HG02970 (cell line): ENCODE data around the gene RHO.

Experiments
- ATAC-seq: cut with Tn5 transposase; IDR thresholded peaks from one replicate; pipeline ENCODE4 v1.9.1; 2021; ENCODE audit warnings: mild to moderate bottlenecking, moderate library complexity, moderate number of reproducible peaks; ENCODE audit not compliant: unreplicated experiment, low FRiP score

RHO gene

GRCh38 chr3:129518581-129518980 is 9.9 kb upstream of the RHO start:
- no peak for ATAC-seq

DNA sequence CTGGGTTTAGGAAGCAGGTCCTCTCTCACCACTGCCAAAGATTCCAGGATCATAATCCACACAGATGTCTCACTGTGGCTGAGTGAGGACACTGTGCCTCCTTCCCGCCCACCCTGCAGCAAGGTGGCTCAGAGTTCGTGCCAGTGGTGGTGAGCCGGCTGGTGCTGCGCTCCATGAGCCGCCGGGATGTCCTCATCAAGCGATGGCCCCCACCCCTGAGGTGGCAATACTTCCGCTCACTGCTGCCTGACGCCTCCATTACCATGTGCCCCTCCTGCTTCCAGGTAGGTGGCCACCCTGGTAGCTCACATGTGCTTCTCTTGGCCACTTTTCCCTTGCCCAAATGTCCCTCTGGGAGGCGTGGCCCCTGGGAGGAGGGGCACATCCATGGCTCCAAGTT is 9.0 kb upstream of the RHO start:
- ATAC-seq = no peak

DNA sequence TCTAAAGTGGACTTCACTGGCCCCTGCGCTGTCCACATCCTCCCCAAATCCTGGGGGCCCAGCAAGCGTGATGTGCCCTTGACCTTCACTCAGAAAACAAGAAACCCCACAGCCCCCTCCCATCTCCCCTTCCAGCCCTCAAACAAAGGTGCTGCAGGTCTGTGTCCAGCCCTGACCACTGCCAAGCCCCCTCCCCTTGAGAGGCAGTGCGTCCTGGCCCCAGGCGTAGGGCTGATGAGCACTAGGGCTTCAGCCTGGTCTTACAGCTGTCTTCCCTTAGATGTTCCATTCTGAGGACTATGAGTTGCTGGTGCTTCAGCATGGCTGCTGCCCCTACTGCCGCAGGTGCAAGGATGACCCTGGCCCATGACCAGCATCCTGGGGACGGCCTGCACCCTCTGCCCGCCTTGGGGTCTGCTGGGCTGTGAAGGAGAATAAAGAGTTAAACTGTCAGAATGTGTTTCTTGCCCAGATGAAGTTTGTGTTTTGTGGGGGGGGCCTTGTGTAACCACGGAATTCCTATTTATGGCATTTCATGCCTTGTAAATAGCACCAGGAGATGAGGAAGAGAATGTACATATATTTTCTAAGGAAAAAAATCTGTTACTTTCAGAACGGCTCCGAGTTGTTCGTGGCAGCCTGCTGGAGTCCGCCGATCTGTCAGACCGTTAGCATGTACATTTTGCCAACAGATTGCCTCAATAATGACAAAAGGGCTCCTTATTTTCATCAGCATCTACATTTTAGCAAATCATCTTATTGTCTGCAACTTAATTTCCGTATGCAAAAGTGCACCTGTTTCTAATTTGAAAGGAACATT is 8.3 kb upstream of the RHO start:
- ATAC-seq = no peak

DNA sequence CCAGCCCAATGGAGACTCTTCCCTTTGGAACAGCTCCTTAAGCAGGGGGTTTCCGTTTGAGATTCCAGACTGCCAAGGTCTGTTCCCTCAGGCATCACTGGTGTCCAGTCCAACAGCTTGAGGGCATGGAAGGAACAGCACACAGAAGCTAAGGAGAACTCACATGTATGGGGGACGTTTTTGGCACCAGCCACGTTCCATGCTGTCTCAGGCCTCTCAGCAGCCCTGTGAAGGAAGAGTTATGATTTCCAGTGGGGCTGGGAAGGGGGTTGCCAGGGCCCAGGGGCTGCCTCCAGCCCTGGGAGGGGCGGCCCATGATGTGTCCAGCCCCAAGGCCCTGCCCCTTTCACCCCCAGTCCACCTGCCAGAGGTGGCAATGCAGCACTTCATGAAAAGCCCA is 7.5 kb upstream of the RHO start:
- no peak for ATAC-seq

- no peak for ATAC-seq
These were observed 6.8 kb upstream of the RHO start for GRCh38 chr3:129521611-129522010.

DNA sequence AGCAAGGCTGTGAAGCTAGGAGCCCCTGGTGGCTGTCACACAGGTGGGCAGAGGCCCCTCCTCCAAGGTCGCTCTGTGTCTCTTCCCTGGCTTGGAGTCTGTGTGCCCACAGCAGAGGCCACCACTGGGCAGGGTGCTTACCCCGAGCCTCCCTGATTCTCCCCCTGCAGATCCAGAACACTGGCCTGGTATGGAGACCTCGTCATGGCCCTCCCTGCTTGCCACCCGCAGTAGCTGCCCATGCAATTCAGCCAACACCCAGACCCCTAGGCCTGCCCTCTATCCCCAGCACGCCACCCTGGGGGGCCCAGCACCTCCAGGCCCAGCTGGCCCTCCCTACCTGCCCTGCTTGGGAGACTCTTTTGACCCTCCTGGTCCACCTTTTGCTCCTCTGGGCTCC is 5.5 kb upstream of the RHO start:
- no peak for ATAC-seq

- no peak for ATAC-seq
These were observed 4.4 kb upstream of the RHO start for GRCh38 chr3:129524081-129524480.

GRCh38 chr3:129525341-129525968 is 3.0 kb upstream of the RHO start:
- no peak for ATAC-seq

- ATAC-seq = no peak
These were observed 2.1 kb upstream of the RHO start for GRCh38 chr3:129526121-129526900.

GRCh38 chr3:129527262-129527661 is 1.2 kb upstream of the RHO start:
- no peak for ATAC-seq

DNA sequence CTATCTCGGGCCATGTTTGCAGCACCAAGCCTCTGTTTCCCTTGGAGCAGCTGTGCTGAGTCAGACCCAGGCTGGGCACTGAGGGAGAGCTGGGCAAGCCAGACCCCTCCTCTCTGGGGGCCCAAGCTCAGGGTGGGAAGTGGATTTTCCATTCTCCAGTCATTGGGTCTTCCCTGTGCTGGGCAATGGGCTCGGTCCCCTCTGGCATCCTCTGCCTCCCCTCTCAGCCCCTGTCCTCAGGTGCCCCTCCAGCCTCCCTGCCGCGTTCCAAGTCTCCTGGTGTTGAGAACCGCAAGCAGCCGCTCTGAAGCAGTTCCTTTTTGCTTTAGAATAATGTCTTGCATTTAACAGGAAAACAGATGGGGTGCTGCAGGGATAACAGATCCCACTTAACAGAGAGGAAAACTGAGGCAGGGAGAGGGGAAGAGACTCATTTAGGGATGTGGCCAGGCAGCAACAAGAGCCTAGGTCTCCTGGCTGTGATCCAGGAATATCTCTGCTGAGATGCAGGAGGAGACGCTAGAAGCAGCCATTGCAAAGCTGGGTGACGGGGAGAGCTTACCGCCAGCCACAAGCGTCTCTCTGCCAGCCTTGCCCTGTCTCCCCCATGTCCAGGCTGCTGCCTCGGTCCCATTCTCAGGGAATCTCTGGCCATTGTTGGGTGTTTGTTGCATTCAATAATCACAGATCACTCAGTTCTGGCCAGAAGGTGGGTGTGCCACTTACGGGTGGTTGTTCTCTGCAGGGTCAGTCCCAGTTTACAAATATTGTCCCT is 1.2 kb downstream of the RHO start:
- no peak for ATAC-seq

GRCh38 chr3:129530251-129530791 is 1.9 kb downstream of the RHO start:
- ATAC-seq = no peak

DNA sequence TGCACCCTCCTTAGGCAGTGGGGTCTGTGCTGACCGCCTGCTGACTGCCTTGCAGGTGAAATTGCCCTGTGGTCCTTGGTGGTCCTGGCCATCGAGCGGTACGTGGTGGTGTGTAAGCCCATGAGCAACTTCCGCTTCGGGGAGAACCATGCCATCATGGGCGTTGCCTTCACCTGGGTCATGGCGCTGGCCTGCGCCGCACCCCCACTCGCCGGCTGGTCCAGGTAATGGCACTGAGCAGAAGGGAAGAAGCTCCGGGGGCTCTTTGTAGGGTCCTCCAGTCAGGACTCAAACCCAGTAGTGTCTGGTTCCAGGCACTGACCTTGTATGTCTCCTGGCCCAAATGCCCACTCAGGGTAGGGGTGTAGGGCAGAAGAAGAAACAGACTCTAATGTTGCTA is 2.4 kb downstream of the RHO start:
- ATAC-seq = no peak

DNA sequence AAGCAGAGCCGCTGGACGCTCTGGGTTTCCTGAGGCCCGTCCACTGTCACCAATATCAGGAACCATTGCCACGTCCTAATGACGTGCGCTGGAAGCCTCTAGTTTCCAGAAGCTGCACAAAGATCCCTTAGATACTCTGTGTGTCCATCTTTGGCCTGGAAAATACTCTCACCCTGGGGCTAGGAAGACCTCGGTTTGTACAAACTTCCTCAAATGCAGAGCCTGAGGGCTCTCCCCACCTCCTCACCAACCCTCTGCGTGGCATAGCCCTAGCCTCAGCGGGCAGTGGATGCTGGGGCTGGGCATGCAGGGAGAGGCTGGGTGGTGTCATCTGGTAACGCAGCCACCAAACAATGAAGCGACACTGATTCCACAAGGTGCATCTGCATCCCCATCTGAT is 3.3 kb downstream of the RHO start:
- no peak for ATAC-seq

GRCh38 chr3:129532261-129532660 is 3.8 kb downstream of the RHO start:
- no peak for ATAC-seq

- no peak for ATAC-seq
These were observed 5.0 kb downstream of the RHO start for GRCh38 chr3:129533406-129533805.

GRCh38 chr3:129534428-129535027 is 6.1 kb downstream of the RHO start:
- ATAC-seq = no peak

DNA sequence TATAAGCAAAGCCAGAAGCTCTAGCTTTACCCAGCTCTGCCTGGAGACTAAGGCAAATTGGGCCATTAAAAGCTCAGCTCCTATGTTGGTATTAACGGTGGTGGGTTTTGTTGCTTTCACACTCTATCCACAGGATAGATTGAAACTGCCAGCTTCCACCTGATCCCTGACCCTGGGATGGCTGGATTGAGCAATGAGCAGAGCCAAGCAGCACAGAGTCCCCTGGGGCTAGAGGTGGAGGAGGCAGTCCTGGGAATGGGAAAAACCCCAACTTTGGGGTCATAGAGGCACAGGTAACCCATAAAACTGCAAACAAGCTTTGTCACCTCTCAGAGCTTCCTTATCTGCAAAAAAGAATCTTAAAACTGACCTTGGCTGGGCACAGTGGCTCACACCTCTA is 6.6 kb downstream of the RHO start:
- no peak for ATAC-seq

DNA sequence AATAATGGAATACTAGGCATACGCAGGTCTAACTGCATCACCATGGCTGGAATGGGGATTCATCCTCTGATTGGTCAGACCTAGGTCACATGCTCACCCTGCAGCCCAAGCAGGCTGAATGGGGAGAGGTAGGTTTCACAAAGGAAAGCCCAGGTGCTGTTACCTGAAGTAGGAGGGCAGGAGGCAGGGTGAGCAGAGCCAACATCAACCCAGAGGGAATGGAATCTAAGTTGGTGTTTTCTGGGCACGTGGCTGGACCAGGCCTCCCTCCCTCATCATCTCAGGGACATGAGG is 7.9 kb downstream of the RHO start:
- no peak for ATAC-seq

DNA sequence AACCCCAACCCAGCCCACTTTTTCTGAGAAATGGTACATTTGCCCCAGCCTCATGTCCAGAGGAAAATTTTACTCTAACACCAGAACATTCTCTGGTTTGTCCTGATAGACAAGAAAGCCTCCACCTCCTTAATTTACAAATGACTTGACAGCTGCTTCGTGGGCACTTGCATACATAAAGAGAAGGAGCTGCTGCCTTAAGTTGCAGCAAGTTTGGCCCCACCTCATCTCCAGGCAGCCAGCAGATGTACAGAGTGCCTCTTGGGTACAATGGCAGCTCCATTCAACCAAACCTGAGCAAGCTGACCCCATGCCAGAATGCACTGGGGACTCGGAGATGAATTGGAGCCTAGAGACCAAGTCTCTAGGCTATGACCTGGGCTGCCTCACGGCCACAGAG is 8.4 kb downstream of the RHO start:
- no peak for ATAC-seq
